Lower lobe of right lung (tissue), 2 donors: Measurements from ENCODE around the gene DES. TPM values are rescaled to one million over a fixed set of nuclear protein-coding genes. Genes with fewer than 3 reads are reported as not detected.

Experiments used
- ATAC-seq, 2 donors: fragments of 200-7000 bp; cut with Tn5 transposase; one replicate each; pipeline ENCODE4 v1.9.1; 2020 to 2022; ENCODE audit warnings: mild to moderate bottlenecking in 2 of 2, moderate library complexity in 2 of 2
- DNase-seq: peaks from one replicate; pipeline ENCODE4 v3.0.0-alpha.2; 2020
- H3K27ac ChIP-seq: fragments of 200-600 bp; one replicate; pipeline ENCODE4 v1.8.0; 2022
- H3K27me3 ChIP-seq: fragments of 200-600 bp; one replicate; pipeline ENCODE4 v1.8.0; 2022; ENCODE audit warnings: low read depth
- H3K36me3 ChIP-seq: fragments of 200-600 bp; one replicate; pipeline ENCODE4 v1.8.0; 2022; ENCODE audit warnings: mild to moderate bottlenecking
- H3K4me1 ChIP-seq: fragments of 200-600 bp; one replicate; pipeline ENCODE4 v1.8.0; 2022
- H3K4me3 ChIP-seq: fragments of 200-600 bp; one replicate; pipeline ENCODE4 v1.8.0; 2022; ENCODE audit warnings: mild to moderate bottlenecking
- H3K9me3 ChIP-seq: fragments of 200-600 bp; one replicate; pipeline ENCODE4 v1.8.0; 2022
- CTCF ChIP-seq: fragments of 200-600 bp; IDR thresholded peaks from one replicate; pipeline ENCODE4 v1.8.0; 2022; ENCODE audit warnings: antibody characterized with exemption, mild to moderate bottlenecking
- intact Hi-C: fragments of 100-400 bp; cut with DNase I; formaldehyde crosslinking; loops from one replicate; pipeline ENCODE4 v1.11.0; 2022
- total RNA-seq: library from RNA; stranded (reverse); fragmentation: NEBNext Ultra II Directional; extraction: Animal tissue kit (Norgen Biotek cat#: 25700); gene quantifications from one replicate; pipeline ENCODE4 v1.2.1, GENCODE V29; 2021
- donor health status: DM: no; HTN: yes; CAD: no; lungs with severe emphysema.

DES gene
- total RNA-seq, 1 donor from 2014 or later = 64.5 TPM

GRCh38 chr2:219443016-219443696, 25.0 kb downstream of the DES start:
- Histone ChIP-seq H3K9me3 (no peaks in the 10 kb centered on the region), H3K27me3 (peaks cover 48% of the 10 kb centered on the region), H3K27ac (no peak overlapping the region), H3K36me3 (no peaks in the 10 kb centered on the region), H3K4me3 (no peak overlapping the region), H3K4me1 (peaks cover 7% of the 10 kb centered on the region)
- intact Hi-C loops = no loop called here
- DNase-seq (no peak), ATAC-seq (no peak)
- no peak for TF ChIP-seq CTCF

- no peak for TF ChIP-seq CTCF
- no peaks in the 10 kb centered on the region for H3K36me3 ChIP-seq
- peaks cover 7% of the 10 kb centered on the region for H3K4me1 ChIP-seq
- no peaks in the 10 kb centered on the region for H3K9me3 ChIP-seq
- H3K27ac ChIP-seq = no peak overlapping the region
- DNase-seq (no peak), ATAC-seq (no peak)
- peaks cover 53% of the 10 kb centered on the region for H3K27me3 ChIP-seq
- H3K4me3 ChIP-seq = no peak overlapping the region
- intact Hi-C loops = no loop called here
Observed at GRCh38 chr2:219443697-219444023, 25.5 kb downstream of the DES start.

GRCh38 chr2:219444566-219445091, 26.5 kb downstream of the DES start:
- peaks cover 56% of the 10 kb centered on the region for H3K27me3 ChIP-seq
- H3K4me3 ChIP-seq = no peak overlapping the region
- H3K9me3 ChIP-seq = no peaks in the 10 kb centered on the region
- DNase-seq (no peak), ATAC-seq (no peak)
- no peak overlapping the region for H3K27ac ChIP-seq
- H3K4me1 ChIP-seq = peaks cover 7% of the 10 kb centered on the region
- intact Hi-C loops = no loop called here
- H3K36me3 ChIP-seq = no peaks in the 10 kb centered on the region
- no peak for TF ChIP-seq CTCF

GRCh38 chr2:219445220-219445640, 27.1 kb downstream of the DES start:
- DNase-seq = no peak
- H3K4me3 ChIP-seq = no peak overlapping the region
- H3K27ac ChIP-seq = no peak overlapping the region
- no peak for TF ChIP-seq CTCF
- intact Hi-C loops = no loop called here
- peaks cover 7% of the 10 kb centered on the region for H3K4me1 ChIP-seq
- ATAC-seq = no peak
- H3K9me3 ChIP-seq = no peaks in the 10 kb centered on the region
- peaks cover 59% of the 10 kb centered on the region for H3K27me3 ChIP-seq
- H3K36me3 ChIP-seq = no peaks in the 10 kb centered on the region

GRCh38 chr2:219446101-219446504, 27.9 kb downstream of the DES start:
- H3K9me3 ChIP-seq = no peaks in the 10 kb centered on the region
- intact Hi-C loops = no loop called here
- TF ChIP-seq CTCF = no peak
- DNase-seq = no peak
- peaks cover 5% of the 10 kb centered on the region for H3K4me1 ChIP-seq
- ATAC-seq = no peak
- H3K27ac ChIP-seq = no peak overlapping the region
- no peak overlapping the region for H3K4me3 ChIP-seq
- peaks cover 55% of the 10 kb centered on the region for H3K27me3 ChIP-seq
- H3K36me3 ChIP-seq = no peaks in the 10 kb centered on the region
